NCI-H1930 (cell line): ENCODE data around the gene DRD5.

Experiments used
- DNase-seq, 2 experiments: peaks; one replicate each; lab custom pipeline; 2025; lab: John Stamatoyannopoulos, UW

DRD5 gene

DNA sequence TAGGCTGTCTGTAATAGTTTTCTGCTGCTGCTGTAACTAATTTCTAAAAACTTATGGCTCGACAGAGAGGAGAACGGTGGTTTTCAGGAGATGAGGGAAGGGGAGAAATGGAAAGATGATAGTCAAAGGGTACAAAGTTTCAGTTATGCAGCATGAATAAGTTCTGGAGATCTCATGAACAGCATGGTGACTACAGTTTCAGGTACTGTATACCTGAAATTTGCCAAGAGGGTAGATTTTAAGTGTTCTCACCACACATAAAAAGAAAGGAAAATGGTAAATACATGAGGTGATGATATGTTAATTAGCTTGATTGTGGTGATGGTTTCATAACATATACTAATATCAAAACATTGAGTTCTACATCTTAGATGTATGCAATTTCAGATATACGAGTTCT is 34.9 kb downstream of the DRD5 start:
- DNase-seq: no peak

DNA sequence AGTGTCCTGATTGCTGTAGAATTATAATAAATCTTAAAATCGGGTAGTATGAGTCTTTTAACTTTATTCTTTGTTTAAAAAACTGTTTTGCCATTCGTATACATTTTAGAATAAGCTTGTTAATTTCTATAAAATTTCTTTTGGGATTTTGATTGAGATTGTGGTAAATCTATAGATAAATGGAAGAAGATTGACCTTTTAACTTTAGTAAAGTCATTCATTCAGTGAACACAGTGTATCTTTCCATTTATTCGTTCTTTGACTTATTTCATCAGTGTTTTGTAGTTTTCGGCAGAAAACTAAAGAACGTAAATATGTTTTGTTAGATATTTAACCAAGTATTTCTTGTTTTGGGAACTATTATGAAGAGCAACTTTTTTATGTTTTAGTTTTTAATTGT is 38.9 kb downstream of the DRD5 start:
- DNase-seq: no peak

DNA sequence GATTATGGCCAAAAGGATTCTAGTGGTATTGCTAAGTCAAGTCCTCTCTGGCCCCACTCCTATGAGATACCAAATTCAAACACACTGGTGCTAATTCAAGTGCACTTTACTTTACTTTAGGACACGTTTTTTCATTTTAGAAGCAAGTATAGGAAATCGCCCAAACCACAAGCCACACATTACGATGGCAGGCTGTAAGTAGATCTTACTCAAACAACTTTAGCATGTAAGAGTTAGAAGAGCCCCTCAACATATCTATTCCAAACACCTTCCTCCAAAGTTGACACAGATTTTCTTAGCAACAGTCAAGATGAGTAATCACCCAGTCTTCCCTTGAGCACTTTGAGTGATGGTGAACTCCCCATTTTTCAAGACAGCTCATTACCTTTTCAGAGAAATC is 43.6 kb downstream of the DRD5 start:
- no peak for DNase-seq

DNA sequence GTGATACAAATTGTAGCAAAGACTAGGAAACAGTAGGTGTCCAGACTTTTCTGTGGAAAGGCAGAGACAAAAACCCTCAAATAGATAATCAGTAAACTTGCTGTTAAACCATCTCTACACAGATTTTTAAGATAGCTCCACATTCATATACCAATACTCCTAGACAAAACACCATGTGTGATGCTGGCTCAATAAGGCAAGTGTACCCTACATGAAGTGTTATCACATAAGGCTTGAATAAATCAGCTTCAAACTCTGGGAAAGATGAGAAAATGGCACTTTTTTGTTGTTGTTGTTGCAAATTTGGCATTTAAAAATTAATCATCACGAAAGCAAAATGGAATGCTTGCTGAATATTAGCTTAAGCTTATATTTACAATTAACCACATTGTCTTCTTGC is 45.1 kb downstream of the DRD5 start:
- no peak for DNase-seq

DNA sequence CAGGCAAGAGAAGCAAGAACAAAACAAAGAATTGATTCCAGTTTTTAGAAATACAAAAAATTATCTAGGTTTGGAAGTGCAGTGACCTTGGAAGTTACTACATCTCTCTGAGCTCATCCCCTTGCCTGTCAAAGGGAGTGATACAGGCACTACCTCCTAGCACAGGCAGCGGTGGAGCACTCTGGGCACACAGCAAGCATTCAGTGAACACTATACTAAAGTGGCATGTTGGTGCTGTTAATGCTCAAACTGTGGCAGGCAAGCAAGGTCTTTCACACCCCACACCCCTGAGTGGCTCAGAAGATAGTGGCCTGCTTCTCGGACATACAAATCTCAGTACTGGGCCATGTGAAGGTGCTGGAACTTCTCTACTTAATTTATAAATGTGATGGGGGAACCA is 51.2 kb downstream of the DRD5 start:
- DNase-seq: no peak

DNA sequence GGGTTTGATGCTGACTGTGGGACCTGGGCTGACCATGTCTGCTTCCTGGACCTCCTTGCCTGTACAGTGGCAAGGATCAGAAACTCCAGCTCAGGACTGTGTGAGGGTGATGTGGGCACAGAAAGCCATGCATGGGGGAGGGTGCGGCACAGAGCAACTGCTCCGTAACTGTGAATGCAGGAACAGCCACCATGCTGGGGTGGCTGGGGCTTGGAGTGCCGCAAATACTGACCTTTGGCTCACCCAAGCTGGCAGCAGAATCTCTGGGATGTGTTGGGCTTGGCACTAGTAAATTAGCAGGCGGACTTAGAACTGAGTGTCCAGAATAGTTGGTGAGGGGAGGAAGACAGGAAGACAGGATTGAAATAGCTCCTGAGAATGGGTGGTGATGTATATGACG is 52.0 kb downstream of the DRD5 start:
- no peak for DNase-seq
